Effector memory CD4-positive, alpha-beta T cell (primary cell): ENCODE results near the gene ZNF710.

Experiments
- DNase-seq, 3 donors: peaks; one replicate each; pipeline ENCODE4 v3.0.0-alpha.2; 2020
- H3K27ac ChIP-seq: 2 replicates; pipeline ENCODE4 v1.7.0; 2013; ENCODE audit warnings: mild to moderate bottlenecking, low read length, moderate library complexity; ENCODE audit not compliant: insufficient read depth, poor library complexity, severe bottlenecking
- H3K27me3 ChIP-seq: replicated peaks from 2 replicates; pipeline ENCODE4 v1.7.0; 2013; ENCODE audit warnings: mild to moderate bottlenecking, low read length; ENCODE audit not compliant: insufficient read depth, control insufficient read depth, poor library complexity, severe bottlenecking
- H3K36me3 ChIP-seq: 2 replicates; pipeline ENCODE4 v1.7.0; 2013; ENCODE audit warnings: mild to moderate bottlenecking, low read length, moderate library complexity; ENCODE audit not compliant: control insufficient read depth, insufficient read depth
- H3K4me1 ChIP-seq: 2 replicates; pipeline ENCODE4 v1.7.0; 2013; ENCODE audit warnings: low read length, mild to moderate bottlenecking; ENCODE audit not compliant: control insufficient read depth, insufficient read depth, poor library complexity, severe bottlenecking
- H3K4me3 ChIP-seq: 2 replicates; pipeline ENCODE4 v1.7.0; 2013; ENCODE audit warnings: low read length, low read depth, mild to moderate bottlenecking; ENCODE audit not compliant: insufficient read depth, poor library complexity, severe bottlenecking
- H3K9me3 ChIP-seq: 2 replicates; pipeline ENCODE4 v1.7.0; 2013; ENCODE audit warnings: mild to moderate bottlenecking, low read length, moderate library complexity; ENCODE audit not compliant: control insufficient read depth

ZNF710 gene

DNA sequence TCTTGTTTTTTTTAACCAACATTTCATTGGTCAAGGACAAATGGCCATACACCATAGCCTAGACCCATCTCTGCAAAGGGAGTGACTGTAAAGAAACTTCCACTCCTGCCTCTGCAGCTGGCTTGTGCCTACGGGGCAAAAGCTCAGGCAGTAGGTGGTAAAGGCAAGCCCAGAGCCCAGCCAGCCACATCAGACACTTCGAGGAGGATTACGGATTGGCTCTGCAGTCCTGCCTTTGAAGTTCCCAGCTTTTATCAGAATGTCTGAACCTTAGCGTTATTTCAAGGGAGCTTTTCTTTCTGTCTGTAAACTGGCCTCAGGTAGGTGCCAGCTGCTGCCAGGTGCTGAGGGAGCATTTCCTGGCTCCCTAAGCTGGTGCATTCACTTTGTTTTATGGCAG is 15.6 kb downstream of the ZNF710 start:
- Histone ChIP-seq H3K27me3 (no peaks in the 10 kb centered on the region), H3K27ac (no peak overlapping the region), H3K36me3 (no peaks in the 10 kb centered on the region), H3K4me1 (peaks cover 17% of the 10 kb centered on the region), H3K9me3 (peaks cover 2% of the 10 kb centered on the region), H3K4me3 (no peak overlapping the region)
- no peak for DNase-seq

GRCh38 chr15:90018216-90018831 is 17.2 kb downstream of the ZNF710 start:
- no peak for DNase-seq
- no peaks in the 10 kb centered on the region for H3K9me3 ChIP-seq
- peaks cover 11% of the 10 kb centered on the region for H3K4me1 ChIP-seq

DNA sequence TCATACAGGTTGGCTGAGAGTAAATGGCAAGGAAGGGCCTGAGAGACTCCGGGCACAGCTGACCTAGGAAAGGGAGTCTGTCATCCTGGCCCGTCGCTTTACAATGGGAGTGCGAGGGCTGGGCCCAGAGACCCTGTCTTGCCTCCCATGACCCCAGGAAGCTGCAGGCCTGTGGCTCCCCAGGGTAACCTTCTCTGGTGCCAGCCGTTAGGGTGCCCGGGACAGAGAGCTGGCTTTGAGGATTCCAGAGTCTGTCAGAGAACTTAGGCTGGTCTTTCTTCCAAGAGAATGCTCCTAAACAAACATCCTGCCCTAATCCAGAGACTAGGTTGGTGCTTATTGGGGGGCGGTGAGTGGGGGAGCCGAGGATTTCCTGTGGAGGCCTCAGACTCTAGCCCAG is 18.5 kb downstream of the ZNF710 start:
- Histone ChIP-seq H3K9me3 (no peaks in the 10 kb centered on the region), H3K4me3 (no peak overlapping the region), H3K36me3 (no peaks in the 10 kb centered on the region), H3K27ac (no peak overlapping the region), H3K4me1 (peaks cover 4% of the 10 kb centered on the region), H3K27me3 (no peaks in the 10 kb centered on the region)
- DNase-seq: no peak

More at GRCh38 chr15:90018216-90018831, 17.2 kb downstream of the ZNF710 start:
- no peak overlapping the region for H3K4me3 ChIP-seq
- no peak overlapping the region for H3K27ac ChIP-seq
- H3K36me3 ChIP-seq: no peaks in the 10 kb centered on the region
- H3K27me3 ChIP-seq: no peaks in the 10 kb centered on the region

- DNase-seq: no peak
- H3K36me3 ChIP-seq: no peaks in the 10 kb centered on the region
- H3K27me3 ChIP-seq: no peaks in the 10 kb centered on the region
- H3K27ac ChIP-seq: no peak overlapping the region
- no peaks in the 10 kb centered on the region for H3K9me3 ChIP-seq
- peaks cover 4% of the 10 kb centered on the region for H3K4me1 ChIP-seq
- H3K4me3 ChIP-seq: no peak overlapping the region
Measured at GRCh38 chr15:90020021-90020735, 19.1 kb downstream of the ZNF710 start.

GRCh38 chr15:90020936-90021507 is 19.9 kb downstream of the ZNF710 start:
- Histone ChIP-seq H3K4me1 (peaks cover 4% of the 10 kb centered on the region), H3K36me3 (no peaks in the 10 kb centered on the region), H3K27ac (no peak overlapping the region), H3K27me3 (no peaks in the 10 kb centered on the region), H3K9me3 (no peaks in the 10 kb centered on the region), H3K4me3 (no peak overlapping the region)
- no peak for DNase-seq

GRCh38 chr15:90022345-90022744 is 21.2 kb downstream of the ZNF710 start:
- no peak overlapping the region for H3K4me3 ChIP-seq
- no peaks in the 10 kb centered on the region for H3K36me3 ChIP-seq
- H3K27me3 ChIP-seq: no peaks in the 10 kb centered on the region
- no peak overlapping the region for H3K27ac ChIP-seq
- no peaks in the 10 kb centered on the region for H3K4me1 ChIP-seq
- no peak for DNase-seq
- H3K9me3 ChIP-seq: no peaks in the 10 kb centered on the region

- H3K27me3 ChIP-seq: no peaks in the 10 kb centered on the region
- H3K9me3 ChIP-seq: no peaks in the 10 kb centered on the region
- H3K4me3 ChIP-seq: no peak overlapping the region
- H3K27ac ChIP-seq: no peak overlapping the region
- no peaks in the 10 kb centered on the region for H3K36me3 ChIP-seq
- DNase-seq: no peak
- no peaks in the 10 kb centered on the region for H3K4me1 ChIP-seq
Measured at GRCh38 chr15:90022905-90023700, 22.0 kb downstream of the ZNF710 start.

GRCh38 chr15:90024406-90024805 is 23.3 kb downstream of the ZNF710 start:
- no peak overlapping the region for H3K27ac ChIP-seq
- no peak for DNase-seq
- no peaks in the 10 kb centered on the region for H3K36me3 ChIP-seq
- H3K4me1 ChIP-seq: no peaks in the 10 kb centered on the region
- no peak overlapping the region for H3K4me3 ChIP-seq
- no peaks in the 10 kb centered on the region for H3K27me3 ChIP-seq
- H3K9me3 ChIP-seq: no peaks in the 10 kb centered on the region

GRCh38 chr15:90025489-90026033 is 24.4 kb downstream of the ZNF710 start:
- Histone ChIP-seq H3K4me1 (no peaks in the 10 kb centered on the region), H3K27me3 (no peaks in the 10 kb centered on the region), H3K9me3 (no peaks in the 10 kb centered on the region), H3K4me3 (no peak overlapping the region), H3K36me3 (no peaks in the 10 kb centered on the region), H3K27ac (no peak overlapping the region)
- no peak for DNase-seq
